GM23338 (cell line): Measurements from ENCODE around the gene PNRC2. TPM values are rescaled to one million over a fixed set of nuclear protein-coding genes. Genes with fewer than 3 reads are reported as not detected.

ENCODE experiments used
- ATAC-seq: fragments of 200-7000 bp; cut with Tn5 transposase; 3 replicates; pipeline ENCODE4 v1.9.1; 2020
- DNase-seq: peaks from one replicate; pipeline ENCODE4 v3.0.0-alpha.2; 2015; ENCODE audit warnings: low spot score
- H2AFZ ChIP-seq: fragments of 200-600 bp; sonication (generic); 2 replicates; pipeline ENCODE4 v1.8.0; 2016; ENCODE audit warnings: antibody characterized with exemption, mild to moderate bottlenecking, moderate library complexity
- H3F3A ChIP-seq: fragments of 200-600 bp; sonication (generic); replicated peaks from 2 replicates; pipeline ENCODE4 v1.8.0; 2017; ENCODE audit warnings: antibody characterized with exemption, mixed run types, low read depth
- H3K27ac ChIP-seq: fragments of 200-600 bp; sonication (generic); 2 replicates; pipeline ENCODE4 v1.6.1; 2016; ENCODE audit warnings: low read depth
- H3K27me3 ChIP-seq: fragments of 200-600 bp; sonication (generic); 2 replicates; pipeline ENCODE4 v1.8.0; 2016; ENCODE audit warnings: mild to moderate bottlenecking, mixed run types, moderate library complexity; ENCODE audit not compliant: insufficient read depth
- H3K36me3 ChIP-seq: fragments of 200-600 bp; sonication (generic); 2 replicates; pipeline ENCODE4 v1.8.0; 2016; ENCODE audit warnings: mild to moderate bottlenecking; ENCODE audit not compliant: insufficient read depth
- H3K4me1 ChIP-seq: fragments of 200-600 bp; sonication (generic); 2 replicates; pipeline ENCODE4 v1.8.0; 2016; ENCODE audit warnings: mild to moderate bottlenecking, moderate library complexity; ENCODE audit not compliant: insufficient read depth
- H3K4me2 ChIP-seq: fragments of 200-600 bp; sonication (generic); 2 replicates; pipeline ENCODE4 v1.7.1; 2017; ENCODE audit warnings: mixed run types
- H3K4me3 ChIP-seq: fragments of 200-600 bp; sonication (generic); 2 replicates; pipeline ENCODE4 v1.6.1; 2016; ENCODE audit warnings: mixed run types
- H3K79me2 ChIP-seq: fragments of 200-600 bp; sonication (generic); replicated peaks from 2 replicates; pipeline ENCODE4 v1.8.0; 2017; ENCODE audit warnings: mild to moderate bottlenecking; ENCODE audit not compliant: insufficient read depth
- H3K9me2 ChIP-seq: fragments of 200-600 bp; sonication (generic); 2 replicates; pipeline ENCODE4 v1.8.0; 2017; ENCODE audit not compliant: insufficient read depth
- H4K20me1 ChIP-seq: fragments of 200-600 bp; sonication (generic); replicated peaks from 2 replicates; pipeline ENCODE4 v1.8.0; 2017; ENCODE audit warnings: mild to moderate bottlenecking; ENCODE audit not compliant: insufficient read depth
- H3K27ac Mint-ChIP-seq: 2 replicates; pipeline ENCODE4 v1.8.0; 2020; ENCODE audit warnings: inconsistent platforms, mild to moderate bottlenecking, moderate library complexity, mixed read lengths
- H3K27me3 Mint-ChIP-seq: 3 replicates; pipeline ENCODE4 v1.8.0; 2022; ENCODE audit warnings: low read depth, mild to moderate bottlenecking, moderate library complexity, mixed read lengths, inconsistent platforms; ENCODE audit not compliant: insufficient read depth, poor library complexity
- H3K36me3 Mint-ChIP-seq: 3 replicates; pipeline ENCODE4 v1.8.0; 2021; ENCODE audit warnings: low read depth, mild to moderate bottlenecking, inconsistent platforms, moderate library complexity, mixed read lengths
- H3K4me1 Mint-ChIP-seq: 3 replicates; pipeline ENCODE4 v1.8.0; 2020; ENCODE audit warnings: mild to moderate bottlenecking, inconsistent platforms, mixed read lengths
- H3K4me3 Mint-ChIP-seq: 3 replicates; pipeline ENCODE4 v1.8.0; 2021; ENCODE audit warnings: moderate library complexity, mild to moderate bottlenecking, inconsistent platforms, mixed read lengths
- H3K9me3 Mint-ChIP-seq: 3 replicates; pipeline ENCODE4 v1.8.0; 2020; ENCODE audit warnings: moderate library complexity, mild to moderate bottlenecking, inconsistent platforms, mixed read lengths
- CTCF ChIP-seq, 2 experiments: fragments of 200-600 bp in 1 of 2; sonication (generic) in 1 of 2; conservative IDR thresholded peaks; 2 replicates each; pipeline versions ENCODE4 v1.5.1 to v1.6.1; 2016 to 2017; ENCODE audit warnings: antibody characterized with exemption in 2 of 2, low read depth in 2 of 2, mild to moderate bottlenecking in 2 of 2, moderate library complexity in 1 of 2
- EZH2 ChIP-seq: fragments of 200-600 bp; sonication (generic); IDR thresholded peaks from one replicate; pipeline ENCODE4 v1.8.0; 2017; ENCODE audit warnings: antibody characterized with exemption, mild to moderate bottlenecking, low read depth; ENCODE audit not compliant: unreplicated experiment
- EZH2phosphoT487 ChIP-seq: fragments of 200-600 bp; sonication (generic); IDR thresholded peaks from one replicate; pipeline ENCODE4 v1.8.1; 2018; ENCODE audit warnings: antibody characterized with exemption; ENCODE audit not compliant: unreplicated experiment
- JUNB ChIP-seq: IDR thresholded peaks from one replicate; pipeline ENCODE4 v1.6.1; 2016; ENCODE audit warnings: antibody characterized with exemption; ENCODE audit not compliant: unreplicated experiment
- NANOG ChIP-seq: IDR thresholded peaks from 2 replicates; pipeline ENCODE4 v1.6.1; 2016; ENCODE audit warnings: antibody characterized with exemption, borderline replicate concordance
- POLR2AphosphoS5 ChIP-seq: IDR thresholded peaks from 2 replicates; pipeline ENCODE4 v1.6.1; 2016; ENCODE audit warnings: antibody characterized with exemption, low read depth
- STAT1 ChIP-seq: IDR thresholded peaks from one replicate; pipeline ENCODE4 v1.6.1; 2016; ENCODE audit warnings: antibody characterized with exemption; ENCODE audit not compliant: unreplicated experiment
- ZNF462 ChIP-seq: fragments of 250-450 bp; sonication (Bioruptor Pico); IDR thresholded peaks from 2 replicates; pipeline ENCODE4 v1.5.0; 2020; ENCODE audit warnings: mild to moderate bottlenecking, moderate library complexity
- polyA plus RNA-seq: library from polyadenylated mRNA; unstranded; fragments of >200 nt; fragmentation: Nextera tagmentation; extraction: Ambion mirVana; gene quantifications from 2 replicates; pipeline ENCODE4 v1.2.1, GENCODE V29; 2016
- total RNA-seq: library from RNA; depleted of rRNA; stranded (reverse); fragments of >200 nt; shearing (Covaris generic); gene quantifications from 2 replicates; pipeline ENCODE4 v1.2.3, GENCODE V29; 2014

PNRC2 gene
- total and polyA plus RNA-seq, 2 experiments from 2014 or later = 157 to 237 TPM

- H3K4me3 Mint-ChIP-seq = peak overlapping the region; percentile 5; the same call in 1 of the 3 replicates
- no peaks in the 10 kb centered on the region; the same call in 1 of the 2 replicates for H3K9me2 ChIP-seq
- no peaks in the 10 kb centered on the region; the same call in 1 of the 2 replicates for H3F3A ChIP-seq
- peak overlapping the region; percentile 39 for H3K4me2 ChIP-seq
- H3K4me3 ChIP-seq = no peak overlapping the region
- H3K4me1 Mint-ChIP-seq = peaks cover 21% of the 10 kb centered on the region
- no peaks in the 10 kb centered on the region for H4K20me1 ChIP-seq
- H2AFZ ChIP-seq = no peak overlapping the region
- no peaks in the 10 kb centered on the region for H3K36me3 ChIP-seq
- TF ChIP-seq EZH2phosphoT487 (no peak), POLR2AphosphoS5 (no peak), EZH2 (no peak), JUNB (no peak), NANOG (no peak), STAT1 (no peak), CTCF (conservative IDR thresholded peaks at IDR 0.05; ENCODE audit: low read depth in 2 of 2) (no peak), ZNF462 (CRISPR knock-in tag) (no peak)
- no peaks in the 10 kb centered on the region for H3K27me3 Mint-ChIP-seq
- H3K27me3 ChIP-seq = no peaks in the 10 kb centered on the region
- no peaks in the 10 kb centered on the region for H3K9me3 Mint-ChIP-seq
- no peak overlapping the region for H3K27ac Mint-ChIP-seq
- H3K27ac ChIP-seq = no peak overlapping the region; the same call in 1 of the 2 replicates
- H3K36me3 Mint-ChIP-seq = no peaks in the 10 kb centered on the region
- no peak for ATAC-seq
- no peak for DNase-seq
- no peaks in the 10 kb centered on the region for H3K79me2 ChIP-seq
- H3K4me1 ChIP-seq = peaks cover 18% of the 10 kb centered on the region
These were observed 43.1 kb downstream of the PNRC2 start for GRCh38 chr1:24002695-24003094.
